Stomach (tissue), 19 donors: ENCODE results near the gene OR2A12. TPM values are rescaled to one million over a fixed set of nuclear protein-coding genes. Genes with fewer than 3 reads are reported as not detected.

Source experiments
- DNase-seq, 2 donors: peaks; one replicate each; pipeline versions ENCODE4 v3.0.0 to v3.0.0-alpha.2; 2013 to 2019
- H3K27ac ChIP-seq, 5 donors: fragments of 200-600 bp in 4 of 5; sonication (generic) in 4 of 5; one replicate each; pipeline ENCODE4 v1.5.1; 2013 to 2019; ENCODE audit warnings: mild to moderate bottlenecking in 1 of 5, moderate library complexity in 1 of 5
- H3K27me3 ChIP-seq, 3 donors: fragments of 200-600 bp; sonication (generic); one replicate each; pipeline ENCODE4 v1.5.1; 2017 to 2019; ENCODE audit warnings: mixed run types in 1 of 3
- H3K36me3 ChIP-seq, 4 donors: fragments of 200-600 bp; sonication (generic); 1 replicate in 3 of 4; 2 replicates in 1 of 4; pipeline ENCODE4 v1.5.1; 2016 to 2019
- H3K4me1 ChIP-seq, 4 donors: fragments of 200-600 bp; sonication (generic); one replicate each; pipeline ENCODE4 v1.5.1; 2016 to 2019
- H3K4me3 ChIP-seq, 4 donors: fragments of 200-600 bp; sonication (generic) in 3 of 4; one replicate each; pipeline ENCODE4 v1.5.1; 2016 to 2019; ENCODE audit warnings: mild to moderate bottlenecking in 1 of 4
- H3K9me3 ChIP-seq, 4 donors: fragments of 200-600 bp; sonication (generic); one replicate each; pipeline ENCODE4 v1.5.1; 2016 to 2019
- CTCF ChIP-seq, 7 experiments: fragments of 450-650 bp in 4 of 7; fragments of 200-600 bp in 3 of 7; sonication (generic) in 3 of 7; IDR thresholded peaks; one replicate each; pipeline ENCODE4 v1.5.1; 2016 to 2019; ENCODE audit warnings: antibody characterized with exemption in 7 of 7, control low read depth in 2 of 7, mild to moderate bottlenecking in 1 of 7
- EP300 ChIP-seq: sonication (generic); formaldehyde crosslinking; IDR thresholded peaks from one replicate; pipeline ENCODE4 v1.6.1; 2017; ENCODE audit warnings: antibody characterized with exemption
- POLR2A ChIP-seq, 4 donors: fragments of 450-650 bp; IDR thresholded peaks; one replicate each; pipeline ENCODE4 v1.6.1; 2016; ENCODE audit warnings: antibody characterized with exemption in 4 of 4, control low read depth in 2 of 4, mild to moderate bottlenecking in 1 of 4, moderate library complexity in 1 of 4
- POLR2AphosphoS5 ChIP-seq, 3 donors: sonication (generic); formaldehyde crosslinking; IDR thresholded peaks; one replicate each; pipeline ENCODE4 v1.6.1; 2016; ENCODE audit warnings: antibody characterized with exemption in 3 of 3
- WGBS, 5 donors: extraction: QIAGEN DNeasy Blood & Tissue Kit in 3 of 5; methylation state at CpG; one replicate each; pipeline versions ENCODE4 v1.1.5 to v1.1.7; 2013 to 2018; 5-methylcytosine and 5-hydroxymethylcytosine counted together
- intact Hi-C: fragments of 100-400 bp; cut with DNase I; formaldehyde crosslinking; loops from one replicate; pipeline ENCODE4 v1.15.1; 2023; ENCODE audit warnings: low total_unique reads
- long read RNA-seq, 10 donors: transcript quantifications; one replicate each; lab custom pipeline, GENCODE V29; 2026
- polyA plus RNA-seq, 3 donors: library from polyadenylated mRNA; stranded (reverse); fragments of 200-250 nt; gene quantifications; one replicate each; pipeline ENCODE4 v1.2.3, GENCODE V29; 2013
- total RNA-seq, 5 donors: library from RNA; depleted of rRNA; stranded (reverse); fragments of >200 nt; gene quantifications; one replicate each; pipeline versions ENCODE4 v1.1.0 to v1.2.3, GENCODE V29; 2014 to 2016
- donor health status: healthy with polysubstance abuse.
- donor health status: Bipolar disorder and iron deficiency.
- donor health status: healthy.

The OR2A12 gene
- not detected for total RNA-seq
- not detected for polyA plus RNA-seq
- long read RNA-seq, donor 1 = 0 reads
- long read RNA-seq, donor 2 = 0 reads
- long read RNA-seq, donor 3 = 0 reads
- long read RNA-seq, donor 4 = 0 reads
- long read RNA-seq, donor 5 = 0 reads
- long read RNA-seq, donor 6 = 0 reads
- long read RNA-seq, donor 7 = 0 reads
- long read RNA-seq, donor 8 = 0 reads
- long read RNA-seq, donor 9 = 0 reads
- long read RNA-seq, donor 10 = 0 reads

GRCh38 chr7:144085978-144086377, at the start of gene OR2A12:
Gene OR2A12 (plus strand): TSS chr7:144086278. CDS start chr7:144095108, 8,830 bp downstream.
- Histone ChIP-seq H3K27ac (no peak within 1 kb of the TSS), H3K4me3 (no peak within 1 kb of the TSS), H3K27me3 (no peaks in the 10 kb centered on the region), H3K9me3 (peaks cover 0 to 4% (median 2%) of the 10 kb centered on the region in 4 donors), H3K4me1 (no peaks in the 10 kb centered on the region), H3K36me3 (no peaks in the 10 kb centered on the region)
- intact Hi-C loops = no loop called here
- 76 to 91% (median 83%) methylated on average over 2 of the region's 2 CpGs for WGBS, 5 donors
- DNase-seq = no peak
- no peak for TF ChIP-seq POLR2A (IDR thresholded peaks at IDR 0.05)
- TF ChIP-seq POLR2AphosphoS5 (IDR thresholded peaks at IDR 0.05) = no peak
- TF ChIP-seq EP300 = no peak
- no peak for TF ChIP-seq CTCF (IDR thresholded peaks at IDR 0.05)

DNA sequence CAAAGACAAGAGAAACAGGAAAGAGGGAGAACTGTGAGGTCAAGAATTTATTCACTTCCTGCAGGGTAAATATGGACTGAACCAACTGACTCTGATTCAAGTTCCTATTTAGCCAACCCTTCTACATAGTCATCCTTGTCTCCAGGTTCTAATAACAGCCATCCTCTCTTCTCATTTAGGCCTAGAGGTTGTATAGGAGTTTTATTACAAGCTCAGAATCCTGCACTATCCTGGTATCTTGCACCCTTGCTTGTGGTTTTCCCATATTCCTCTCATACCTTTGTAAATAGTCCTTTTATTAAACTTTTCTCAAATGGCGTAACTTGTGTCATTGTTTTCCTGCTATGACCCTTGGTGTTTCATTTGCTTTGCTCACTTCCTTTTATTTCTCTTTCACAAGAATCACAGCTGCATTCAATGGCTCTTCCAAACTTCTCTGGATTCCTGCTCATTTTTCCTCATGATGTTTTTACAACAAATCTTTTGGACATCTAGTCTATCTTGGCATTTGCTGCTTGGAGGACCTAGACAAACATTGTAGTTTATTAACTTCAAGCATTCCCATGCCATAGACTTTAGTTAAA, 49.7 kb upstream of the OR2A12 start:
- H3K36me3 ChIP-seq = no peaks in the 10 kb centered on the region
- intact Hi-C loops = no loop called here
- TF ChIP-seq CTCF (IDR thresholded peaks at IDR 0.05) (no peak), POLR2A (IDR thresholded peaks at IDR 0.05) (no peak), POLR2AphosphoS5 (IDR thresholded peaks at IDR 0.05) (no peak), EP300 (no peak)
- H3K4me3 ChIP-seq = no peak overlapping the region
- WGBS, 5 donors = 6 to 95% (median 48%) methylated on average over 1 of the region's 1 CpG
- H3K9me3 ChIP-seq = no peaks in the 10 kb centered on the region
- no peak overlapping the region for H3K27ac ChIP-seq
- no peak for DNase-seq
- no peaks in the 10 kb centered on the region for H3K27me3 ChIP-seq
- no peaks in the 10 kb centered on the region for H3K4me1 ChIP-seq

- Histone ChIP-seq H3K36me3 (no peaks in the 10 kb centered on the region), H3K27ac (no peak overlapping the region), H3K9me3 (no peaks in the 10 kb centered on the region), H3K4me1 (no peaks in the 10 kb centered on the region), H3K27me3 (no peaks in the 10 kb centered on the region), H3K4me3 (no peak overlapping the region)
- 44 to 83% (median 79%) methylated on average over 1 of the region's 1 CpG for WGBS, 5 donors
- no peak for DNase-seq
- no peak for TF ChIP-seq POLR2AphosphoS5 (IDR thresholded peaks at IDR 0.05)
- TF ChIP-seq POLR2A (IDR thresholded peaks at IDR 0.05) = no peak
- TF ChIP-seq EP300 = no peak
- no peak for TF ChIP-seq CTCF (IDR thresholded peaks at IDR 0.05)
- intact Hi-C loops = no loop called here
Observed at GRCh38 chr7:144037414-144038035, 48.6 kb upstream of the OR2A12 start.

DNA sequence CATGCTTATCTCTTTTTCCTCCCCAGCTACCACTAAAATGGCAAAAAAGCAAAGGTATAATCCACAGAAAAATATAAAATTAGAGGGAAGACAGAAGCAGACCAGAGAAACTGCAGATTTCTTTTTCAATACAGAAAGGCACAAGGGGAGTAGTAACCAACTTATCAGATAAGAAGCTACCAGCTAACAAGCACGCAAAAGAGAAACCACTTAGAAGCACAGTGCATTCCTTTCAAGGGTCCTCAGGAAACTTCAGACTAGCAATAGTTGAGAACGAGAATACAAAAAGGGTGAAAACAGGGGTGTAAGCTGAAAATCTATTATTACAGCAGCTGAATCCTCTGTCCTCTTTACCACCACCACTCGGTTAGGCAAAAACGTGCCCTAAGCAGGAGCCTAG, 47.2 kb upstream of the OR2A12 start:
- 44 to 72% (median 54%) methylated on average over 4 of the region's 4 CpGs for WGBS, 5 donors
- Histone ChIP-seq H3K27me3 (no peaks in the 10 kb centered on the region), H3K36me3 (no peaks in the 10 kb centered on the region), H3K4me3 (no peak overlapping the region), H3K27ac (no peak overlapping the region), H3K9me3 (no peaks in the 10 kb centered on the region), H3K4me1 (no peaks in the 10 kb centered on the region)
- intact Hi-C loops = no loop called here
- no peak for DNase-seq
- no peak for TF ChIP-seq CTCF (IDR thresholded peaks at IDR 0.05)
- no peak for TF ChIP-seq POLR2A (IDR thresholded peaks at IDR 0.05)
- no peak for TF ChIP-seq EP300
- no peak for TF ChIP-seq POLR2AphosphoS5 (IDR thresholded peaks at IDR 0.05)
